SU-DHL-6 (cell line): ENCODE data around the gene ST6GALNAC3.

Experiments
- H2AFZ ChIP-seq: fragments of 200-600 bp; sonication (generic); 2 replicates; pipeline ENCODE4 v1.6.1; 2014; ENCODE audit warnings: low read depth, mild to moderate bottlenecking, moderate library complexity, mixed read lengths, antibody characterized with exemption, low read length; ENCODE audit not compliant: severe bottlenecking
- H3F3A ChIP-seq: fragments of 200-600 bp; shearing (Covaris generic); 2 replicates; pipeline ENCODE4 v1.6.0; 2016; ENCODE audit warnings: antibody characterized with exemption, mild to moderate bottlenecking; ENCODE audit not compliant: insufficient read depth
- H3K27ac ChIP-seq: fragments of 200-600 bp; sonication (generic); 2 replicates; pipeline ENCODE4 v1.5.1; 2016; ENCODE audit warnings: low read depth, mild to moderate bottlenecking, low read length, moderate library complexity, mixed read lengths
- H3K27me3 ChIP-seq: fragments of 200-600 bp; sonication (generic), shearing (Covaris generic); 2 replicates; pipeline ENCODE4 v1.6.0; 2014; ENCODE audit warnings: mild to moderate bottlenecking, low read length
- H3K36me3 ChIP-seq: fragments of 200-600 bp; sonication (generic); 2 replicates; pipeline ENCODE4 v1.6.1; 2014; ENCODE audit warnings: mild to moderate bottlenecking, low read length, mixed read lengths
- H3K4me2 ChIP-seq: fragments of 300-600, 200-600 bp; shearing (Covaris generic), sonication (generic); 2 replicates; pipeline ENCODE4 v1.6.0; 2014; ENCODE audit warnings: low read length, low read depth, mild to moderate bottlenecking; ENCODE audit not compliant: poor library complexity, severe bottlenecking
- H3K4me3 ChIP-seq: fragments of 200-600 bp; sonication (generic); 2 replicates; pipeline ENCODE4 v1.5.1; 2014; ENCODE audit warnings: antibody characterized with exemption, low read length, mild to moderate bottlenecking, mixed read lengths; ENCODE audit not compliant: insufficient read depth, poor library complexity, severe bottlenecking
- H3K79me2 ChIP-seq: fragments of 200-600 bp; sonication (generic); 2 replicates; pipeline ENCODE4 v1.6.1; 2014; ENCODE audit warnings: mild to moderate bottlenecking, low read length, moderate library complexity; ENCODE audit not compliant: insufficient read depth
- H3K9ac ChIP-seq: fragments of 200-600 bp; sonication (generic); 2 replicates; pipeline ENCODE4 v1.7.0; 2014; ENCODE audit warnings: mild to moderate bottlenecking, low read length
- H3K9me2 ChIP-seq: fragments of 200-600 bp; sonication (generic); replicated peaks from 2 replicates; pipeline ENCODE4 v1.6.1; 2014; ENCODE audit warnings: low read length; ENCODE audit not compliant: insufficient read depth
- H3K9me3 ChIP-seq: fragments of 200-600 bp; sonication (generic); 2 replicates; pipeline ENCODE4 v1.6.1; 2014; ENCODE audit warnings: low read length, mixed read lengths; ENCODE audit not compliant: insufficient read depth
- H4K20me1 ChIP-seq: fragments of 200-600 bp; sonication (generic); 2 replicates; pipeline ENCODE4 v1.6.1; 2014; ENCODE audit warnings: low read depth, mild to moderate bottlenecking, antibody characterized with exemption, low read length, moderate library complexity, mixed read lengths
- EZH2phosphoT487 ChIP-seq: fragments of 200-600 bp; sonication (generic), shearing (Covaris generic); conservative IDR thresholded peaks from 2 replicates; pipeline ENCODE4 v1.6.1; 2018; ENCODE audit warnings: mild to moderate bottlenecking, antibody characterized with exemption, low read length, moderate library complexity, mixed read lengths
- TF ChIP-seq, protein P1 (sequence below): fragments of 200-600 bp; sonication (generic); IDR thresholded peaks from one replicate; pipeline ENCODE4 v1.5.1; 2017; ENCODE audit warnings: antibody characterized with exemption, mild to moderate bottlenecking, low read length, moderate library complexity; ENCODE audit not compliant: insufficient read depth, poor library complexity, severe bottlenecking

Gene ST6GALNAC3

DNA sequence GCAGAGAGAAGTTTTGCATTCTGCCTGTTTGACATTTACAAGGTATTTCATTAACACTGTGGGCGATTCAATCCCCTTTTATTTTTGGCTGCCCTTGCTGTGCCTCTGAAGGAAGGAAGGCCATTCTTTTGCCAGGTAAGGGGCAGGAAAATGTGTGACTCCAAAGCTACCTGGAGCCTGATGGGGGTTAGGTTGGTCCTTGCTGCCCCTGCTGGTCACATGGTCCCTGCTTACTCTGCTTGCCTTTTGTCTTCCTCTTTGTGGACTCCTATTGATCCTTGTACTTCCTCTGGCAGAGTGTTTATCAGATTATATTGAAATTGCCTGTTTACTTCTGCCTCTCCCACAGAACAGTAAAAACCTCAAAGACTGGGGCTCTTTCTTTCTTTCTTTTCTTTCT is 65.7 kb downstream of the ST6GALNAC3 start:
- Histone ChIP-seq H3K36me3 (no peaks in the 10 kb centered on the region), H3K4me2 (no peak overlapping the region), H3K9me3 (no peaks in the 10 kb centered on the region), H2AFZ (no peak overlapping the region), H4K20me1 (no peaks in the 10 kb centered on the region), H3K27me3 (no peaks in the 10 kb centered on the region), H3K79me2 (no peaks in the 10 kb centered on the region), H3K9me2 (no peaks in the 10 kb centered on the region), H3K4me3 (no peak overlapping the region), H3K27ac (no peak overlapping the region), H3K9ac (no peak overlapping the region), H3F3A (no peaks in the 10 kb centered on the region)
- no peak for TF ChIP-seq EZH2phosphoT487
- TF ChIP-seq, protein P1, sequence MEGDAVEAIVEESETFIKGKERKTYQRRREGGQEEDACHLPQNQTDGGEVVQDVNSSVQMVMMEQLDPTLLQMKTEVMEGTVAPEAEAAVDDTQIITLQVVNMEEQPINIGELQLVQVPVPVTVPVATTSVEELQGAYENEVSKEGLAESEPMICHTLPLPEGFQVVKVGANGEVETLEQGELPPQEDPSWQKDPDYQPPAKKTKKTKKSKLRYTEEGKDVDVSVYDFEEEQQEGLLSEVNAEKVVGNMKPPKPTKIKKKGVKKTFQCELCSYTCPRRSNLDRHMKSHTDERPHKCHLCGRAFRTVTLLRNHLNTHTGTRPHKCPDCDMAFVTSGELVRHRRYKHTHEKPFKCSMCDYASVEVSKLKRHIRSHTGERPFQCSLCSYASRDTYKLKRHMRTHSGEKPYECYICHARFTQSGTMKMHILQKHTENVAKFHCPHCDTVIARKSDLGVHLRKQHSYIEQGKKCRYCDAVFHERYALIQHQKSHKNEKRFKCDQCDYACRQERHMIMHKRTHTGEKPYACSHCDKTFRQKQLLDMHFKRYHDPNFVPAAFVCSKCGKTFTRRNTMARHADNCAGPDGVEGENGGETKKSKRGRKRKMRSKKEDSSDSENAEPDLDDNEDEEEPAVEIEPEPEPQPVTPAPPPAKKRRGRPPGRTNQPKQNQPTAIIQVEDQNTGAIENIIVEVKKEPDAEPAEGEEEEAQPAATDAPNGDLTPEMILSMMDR, result no peak

DNA sequence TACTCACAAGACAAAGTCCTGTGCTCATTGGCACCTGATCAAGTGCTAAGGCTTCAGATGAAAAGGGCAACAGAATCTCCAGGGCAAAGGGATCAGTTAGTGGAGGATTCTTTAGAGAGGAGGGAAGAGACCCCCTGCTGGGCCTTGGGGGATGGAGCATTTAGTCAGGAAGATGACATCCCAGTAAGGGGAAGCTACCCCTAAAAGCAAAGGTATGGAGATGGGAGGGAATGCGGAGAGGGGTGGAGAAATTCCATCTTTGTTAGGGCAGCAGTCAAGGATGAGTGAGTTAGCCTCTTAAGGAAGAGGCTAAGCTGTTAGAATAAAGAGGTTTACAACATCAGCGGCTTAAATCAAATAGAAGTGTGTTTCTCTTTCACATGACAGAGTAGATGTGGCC is 67.4 kb downstream of the ST6GALNAC3 start:
- H3K9ac ChIP-seq, result no peak overlapping the region
- H3K4me3 ChIP-seq, result no peak overlapping the region
- H4K20me1 ChIP-seq, result no peaks in the 10 kb centered on the region
- TF ChIP-seq, protein P1, result no peak
- TF ChIP-seq EZH2phosphoT487, result no peak
- H3K36me3 ChIP-seq, result no peaks in the 10 kb centered on the region
- H3K27ac ChIP-seq, result no peak overlapping the region
- H3K9me3 ChIP-seq, result no peaks in the 10 kb centered on the region
- no peak overlapping the region for H3K4me2 ChIP-seq
- no peaks in the 10 kb centered on the region for H3F3A ChIP-seq
- H2AFZ ChIP-seq, result no peak overlapping the region
- H3K9me2 ChIP-seq, result no peaks in the 10 kb centered on the region
- no peaks in the 10 kb centered on the region for H3K27me3 ChIP-seq
- no peaks in the 10 kb centered on the region for H3K79me2 ChIP-seq

DNA sequence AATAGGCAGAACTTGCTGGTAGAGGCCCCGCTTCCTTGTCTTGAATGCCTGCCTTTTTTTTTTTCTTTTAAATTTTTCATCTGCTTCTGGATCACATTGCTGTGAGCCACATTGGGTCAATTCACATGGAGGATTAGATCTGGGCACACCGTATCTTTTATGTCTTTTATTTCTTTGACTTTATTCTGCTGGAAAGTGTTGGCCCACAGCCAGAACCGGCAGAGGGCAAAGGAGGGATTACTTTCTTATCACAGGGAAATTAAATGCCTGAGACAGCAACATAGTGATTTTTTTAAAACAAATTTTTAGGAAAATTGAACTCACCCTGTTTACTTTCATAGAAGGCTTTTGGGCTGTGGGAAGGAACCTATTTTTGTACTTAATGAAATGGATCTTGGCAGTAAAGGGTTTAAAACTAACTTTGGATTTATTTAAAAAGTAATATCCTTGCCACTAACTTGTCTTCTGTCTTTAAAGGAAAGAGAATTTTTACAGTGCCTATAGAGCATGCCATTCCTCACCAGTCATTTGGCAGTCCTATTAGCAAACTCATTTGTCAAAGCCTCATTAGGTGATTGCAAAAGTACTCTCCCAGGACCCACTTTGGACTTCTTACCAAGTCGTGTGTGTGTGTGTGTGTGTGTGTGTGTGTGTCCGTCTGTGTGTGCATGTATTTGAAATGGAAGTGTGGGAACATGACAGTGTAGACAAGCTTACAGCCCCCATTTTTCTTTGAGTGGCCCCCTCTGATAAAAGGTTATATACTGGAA is 68.4 kb downstream of the ST6GALNAC3 start:
- Histone ChIP-seq H2AFZ (no peak overlapping the region), H3K27me3 (no peaks in the 10 kb centered on the region), H3K27ac (no peak overlapping the region), H4K20me1 (no peaks in the 10 kb centered on the region), H3F3A (no peaks in the 10 kb centered on the region), H3K4me2 (no peak overlapping the region), H3K79me2 (no peaks in the 10 kb centered on the region), H3K9ac (no peak overlapping the region), H3K4me3 (no peak overlapping the region), H3K9me3 (no peaks in the 10 kb centered on the region), H3K9me2 (no peaks in the 10 kb centered on the region), H3K36me3 (no peaks in the 10 kb centered on the region)
- no peak for TF ChIP-seq EZH2phosphoT487
- TF ChIP-seq, protein P1, result no peak
